ENCODE measurements around the gene SULT4A1.

DNA sequence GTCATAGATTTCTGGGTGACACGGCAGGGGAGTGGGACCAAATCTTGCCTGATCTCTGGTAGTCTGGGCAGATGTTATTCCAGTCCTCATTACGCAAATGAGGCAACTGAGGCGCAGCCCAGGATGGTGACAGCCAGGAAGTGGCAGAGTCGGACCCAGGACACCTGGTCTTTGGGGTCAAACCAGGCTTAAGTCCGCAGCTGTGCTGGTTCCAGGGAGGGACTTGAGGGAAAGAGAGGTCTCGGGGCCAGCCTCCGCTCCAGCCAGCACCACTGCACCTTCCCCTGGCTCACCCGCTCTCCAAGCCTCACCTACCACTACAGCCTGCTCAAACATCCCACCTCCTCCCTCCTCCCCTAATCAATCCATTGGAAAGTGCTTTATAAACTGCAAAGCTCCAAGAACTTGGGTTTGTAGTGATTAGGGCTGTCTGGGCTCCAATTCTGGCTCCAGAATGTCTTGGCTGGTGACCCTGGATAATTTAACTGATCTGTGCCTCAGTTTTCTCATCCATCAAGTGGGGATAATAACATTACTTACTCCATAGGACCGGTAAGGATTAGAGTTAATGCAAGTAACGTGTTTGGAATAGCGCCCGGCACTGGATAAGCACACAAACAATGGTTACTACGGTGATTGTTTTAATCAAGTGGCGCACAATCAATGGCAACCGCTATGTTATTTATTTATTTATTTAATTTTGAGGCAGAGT lies 30.0 kb upstream of the SULT4A1 start:
- no peak for TF ChIP-seq POLR2AphosphoS5 (IDR thresholded peaks at IDR 0.05)
- TF ChIP-seq, protein P1, sequence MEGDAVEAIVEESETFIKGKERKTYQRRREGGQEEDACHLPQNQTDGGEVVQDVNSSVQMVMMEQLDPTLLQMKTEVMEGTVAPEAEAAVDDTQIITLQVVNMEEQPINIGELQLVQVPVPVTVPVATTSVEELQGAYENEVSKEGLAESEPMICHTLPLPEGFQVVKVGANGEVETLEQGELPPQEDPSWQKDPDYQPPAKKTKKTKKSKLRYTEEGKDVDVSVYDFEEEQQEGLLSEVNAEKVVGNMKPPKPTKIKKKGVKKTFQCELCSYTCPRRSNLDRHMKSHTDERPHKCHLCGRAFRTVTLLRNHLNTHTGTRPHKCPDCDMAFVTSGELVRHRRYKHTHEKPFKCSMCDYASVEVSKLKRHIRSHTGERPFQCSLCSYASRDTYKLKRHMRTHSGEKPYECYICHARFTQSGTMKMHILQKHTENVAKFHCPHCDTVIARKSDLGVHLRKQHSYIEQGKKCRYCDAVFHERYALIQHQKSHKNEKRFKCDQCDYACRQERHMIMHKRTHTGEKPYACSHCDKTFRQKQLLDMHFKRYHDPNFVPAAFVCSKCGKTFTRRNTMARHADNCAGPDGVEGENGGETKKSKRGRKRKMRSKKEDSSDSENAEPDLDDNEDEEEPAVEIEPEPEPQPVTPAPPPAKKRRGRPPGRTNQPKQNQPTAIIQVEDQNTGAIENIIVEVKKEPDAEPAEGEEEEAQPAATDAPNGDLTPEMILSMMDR (IDR thresholded peaks at IDR 0.05): no peak
